Measurements from ENCODE around the gene KRTAP10-5.
"Not testable (repeated sequence)": the region's sequence is repeated elsewhere in the genome, so short reads cannot be mapped to it uniquely, and the experiment has no call there.

Gene KRTAP10-5

GRCh38 chr21:44571844-44572782, 8.3 kb downstream of the KRTAP10-5 start:
- no peak for DNase-seq (ENCODE audit: low spot score)

GRCh38 chr21:44571296-44571695, 9.1 kb downstream of the KRTAP10-5 start:
- DNase-seq (ENCODE audit: low spot score): no peak

GRCh38 chr21:44569861-44570517, 10.4 kb downstream of the KRTAP10-5 start:
- no peak for DNase-seq (ENCODE audit: low spot score)

GRCh38 chr21:44568667-44569556, 11.5 kb downstream of the KRTAP10-5 start:
- DNase-seq (ENCODE audit: low spot score): no peak

GRCh38 chr21:44568261-44568660, 12.1 kb downstream of the KRTAP10-5 start:
- DNase-seq (ENCODE audit: low spot score): no peak

GRCh38 chr21:44567481-44568171, 12.8 kb downstream of the KRTAP10-5 start:
- no peak for DNase-seq (ENCODE audit: low spot score)

- DNase-seq (ENCODE audit: low spot score): no peak
Measured at GRCh38 chr21:44566403-44566802, 14.0 kb downstream of the KRTAP10-5 start.

GRCh38 chr21:44564886-44565598, 15.4 kb downstream of the KRTAP10-5 start:
- no peak for DNase-seq (ENCODE audit: low spot score)

- DNase-seq (ENCODE audit: low spot score): no peak
Measured at GRCh38 chr21:44564099-44564498, 16.3 kb downstream of the KRTAP10-5 start.

GRCh38 chr21:44558695-44559094, 21.7 kb downstream of the KRTAP10-5 start, which contains the start of gene KRTAP10-3:
KRTAP10-3 (minus strand) TSS chr21:44558795; CDS start chr21:44558715, 80 bp downstream.
- no peak for DNase-seq (ENCODE audit: low spot score)

- not testable (repeated sequence) for DNase-seq (ENCODE audit: low spot score)
Measured at GRCh38 chr21:44558329-44558675, 22.1 kb downstream of the KRTAP10-5 start.

- no peak for DNase-seq (ENCODE audit: low spot score)
Measured at GRCh38 chr21:44557491-44558328, 22.7 kb downstream of the KRTAP10-5 start.

- no peak for DNase-seq (ENCODE audit: low spot score)
Measured at GRCh38 chr21:44556879-44557278, 23.5 kb downstream of the KRTAP10-5 start.

- DNase-seq (ENCODE audit: low spot score): no peak
Measured at GRCh38 chr21:44555200-44555875, 25.1 kb downstream of the KRTAP10-5 start.

GRCh38 chr21:44552681-44553080, 27.7 kb downstream of the KRTAP10-5 start:
- DNase-seq (ENCODE audit: low spot score): no peak

GRCh38 chr21:44552136-44552535, 28.3 kb downstream of the KRTAP10-5 start:
- no peak for DNase-seq (ENCODE audit: low spot score)

- DNase-seq (ENCODE audit: low spot score): no peak
Measured at GRCh38 chr21:44551340-44551961, 29.0 kb downstream of the KRTAP10-5 start, which contains the start of gene KRTAP10-2. KRTAP10-2 (minus strand) TSS chr21:44551505; CDS start chr21:44551458, 47 bp downstream.

GRCh38 chr21:44550807-44551206, 29.6 kb downstream of the KRTAP10-5 start:
- no peak for DNase-seq (ENCODE audit: low spot score)

- DNase-seq (ENCODE audit: low spot score): not testable (repeated sequence)
Measured at GRCh38 chr21:44550285-44550684, 30.1 kb downstream of the KRTAP10-5 start.
